HCT116 (cell line): ENCODE measurements around the gene ACBD7. TPM values are rescaled to one million over a fixed set of nuclear protein-coding genes. Genes with fewer than 3 reads are reported as not detected.

Experiments used
- ATAC-seq: fragments of 200-7000 bp; cut with Tn5 transposase; 2 replicates; pipeline ENCODE4 v1.9.1; 2020; ENCODE audit warnings: mild to moderate bottlenecking, moderate library complexity
- BruUV-seq: library from RNA; stranded (reverse); fragments of 400-500 nt; replicated peaks from 2 replicates; lab custom pipeline; 2021; lab: Mats Ljungman, UMichigan
- CTCF ChIA-PET: fragments of 300-600 bp; sonication (Branson Sonifier 250); formaldehyde crosslinking; loops from one replicate; lab custom pipeline; 2021; ENCODE audit warnings: antibody characterized with exemption; lab: Charles Lee
- POLR2A ChIA-PET: fragments of 300-600, 350-600 bp; sonication (Branson Sonifier 250); formaldehyde crosslinking; loops from one replicate; lab custom pipeline; 2021; ENCODE audit warnings: antibody characterized with exemption; lab: Charles Lee
- RAD21 ChIA-PET, 2 experiments: fragments of 300-600 bp; sonication (Branson Sonifier 250); formaldehyde crosslinking; loops; one replicate each; lab custom pipeline; 2023; ENCODE audit warnings: low total read pairs in 2 of 2; ENCODE audit not compliant: uncharacterized antibody in 2 of 2, unreplicated experiment in 2 of 2, low non-redundant PET in 1 of 2; lab: Charles Lee
- DNase-seq: peaks from one replicate; pipeline ENCODE4 v3.0.0-alpha.2; 2010; ENCODE audit warnings: low read depth, low spot score
- H2AFZ ChIP-seq: fragments of 200-600 bp; shearing (Covaris generic), sonication (generic); 2 replicates; pipeline ENCODE4 v1.6.1; 2017; ENCODE audit warnings: low read depth, mixed run types, mixed read lengths, antibody characterized with exemption, low read length; ENCODE audit not compliant: poor library complexity, severe bottlenecking
- H3K27ac ChIP-seq: 2 replicates; pipeline ENCODE4 v1.5.1; 2012; ENCODE audit warnings: low read depth, low read length
- H3K27me3 ChIP-seq: fragments of 200-600 bp; sonication (generic); 2 replicates; pipeline ENCODE4 v1.6.1; 2016; ENCODE audit warnings: mixed run types, low read length, mixed read lengths; ENCODE audit not compliant: insufficient read depth
- H3K36me3 ChIP-seq, 2 experiments: fragments of 200-500 bp in 1 of 2; fragments of 200-600 bp in 1 of 2; sonication (Bioruptor generic) in 1 of 2; sonication (generic) in 1 of 2; 2 replicates each; pipeline versions ENCODE4 v1.5.1 to v1.6.1; 2014 to 2016; ENCODE audit warnings: low read length in 2 of 2, inconsistent platforms in 1 of 2, mixed read lengths in 1 of 2, mixed run types in 1 of 2; ENCODE audit not compliant: insufficient read depth in 2 of 2, control insufficient read depth in 1 of 2
- H3K4me1 ChIP-seq, 2 experiments: fragments of 200-600 bp in 1 of 2; sonication (generic) in 1 of 2; 2 replicates each; pipeline versions ENCODE4 v1.5.1 to v1.6.1; 2012 to 2017; ENCODE audit warnings: low read length in 2 of 2, inconsistent platforms in 1 of 2, mild to moderate bottlenecking in 1 of 2, mixed read lengths in 1 of 2, mixed run types in 1 of 2, moderate library complexity in 1 of 2; ENCODE audit not compliant: insufficient read depth in 2 of 2, control insufficient read depth in 1 of 2
- H3K4me2 ChIP-seq: fragments of 200-600 bp; sonication (generic); 2 replicates; pipeline ENCODE4 v1.6.1; 2017; ENCODE audit warnings: mixed run types, low read length, mixed read lengths
- H3K4me3 ChIP-seq, 2 experiments: fragments of 200-600 bp in 1 of 2; sonication (generic) in 1 of 2; replicated peaks in 1 of 2; 2 replicates each; pipeline ENCODE4 v1.5.1; 2011 to 2016; ENCODE audit warnings: low read length in 2 of 2, control low read depth in 1 of 2, low read depth in 1 of 2, mild to moderate bottlenecking in 1 of 2, mixed read lengths in 1 of 2, mixed run types in 1 of 2
- H3K79me2 ChIP-seq: fragments of 200-600 bp; sonication (generic); 2 replicates; pipeline ENCODE4 v1.6.1; 2017; ENCODE audit warnings: mild to moderate bottlenecking, mixed run types, low read length, moderate library complexity, mixed read lengths; ENCODE audit not compliant: insufficient read depth
- H3K9ac ChIP-seq: fragments of 200-600 bp; sonication (generic); 2 replicates; pipeline ENCODE4 v1.6.1; 2016; ENCODE audit warnings: low read length, mixed read lengths
- H3K9me2 ChIP-seq: fragments of 200-600 bp; sonication (generic), shearing (Covaris generic); 2 replicates; pipeline ENCODE4 v1.6.1; 2017; ENCODE audit warnings: mixed run types, mild to moderate bottlenecking, moderate library complexity; ENCODE audit not compliant: insufficient read depth
- H3K9me3 ChIP-seq, 2 experiments: fragments of 200-500 bp in 1 of 2; fragments of 200-600 bp in 1 of 2; sonication (Bioruptor generic) in 1 of 2; sonication (generic) in 1 of 2; 2 replicates each; pipeline ENCODE4 v1.6.1; 2014 to 2017; ENCODE audit warnings: low read length in 2 of 2, mixed read lengths in 2 of 2, inconsistent platforms in 1 of 2, low read depth in 1 of 2, mild to moderate bottlenecking in 1 of 2, mixed run types in 1 of 2, moderate library complexity in 1 of 2; ENCODE audit not compliant: control insufficient read depth in 1 of 2, insufficient read depth in 1 of 2
- H4K20me1 ChIP-seq: fragments of 200-600 bp; sonication (generic), shearing (Covaris generic); 2 replicates; pipeline ENCODE4 v1.6.1; 2017; ENCODE audit warnings: mixed run types, mild to moderate bottlenecking, moderate library complexity; ENCODE audit not compliant: insufficient read depth
- ATF3 ChIP-seq: IDR thresholded peaks from 2 replicates; pipeline ENCODE4 v1.6.1; 2012
- CBX3 ChIP-seq: IDR thresholded peaks from 2 replicates; pipeline ENCODE4 v1.6.1; 2012; ENCODE audit warnings: low read depth
- EGR1 ChIP-seq: IDR thresholded peaks from 2 replicates; pipeline ENCODE4 v1.6.1; 2012; ENCODE audit warnings: low read depth
- EZH2 ChIP-seq: fragments of 200-600 bp; sonication (generic); IDR thresholded peaks from 2 replicates; pipeline ENCODE4 v1.6.1; 2017; ENCODE audit warnings: antibody characterized with exemption, mixed run types
- FOSL1 ChIP-seq: IDR thresholded peaks from 2 replicates; pipeline ENCODE4 v1.6.1; 2012; ENCODE audit warnings: low read depth
- MAX ChIP-seq: IDR thresholded peaks from 2 replicates; pipeline ENCODE4 v1.6.1; 2012
- POLR2A ChIP-seq: IDR thresholded peaks from 2 replicates; pipeline ENCODE4 v1.7.0; 2011; ENCODE audit warnings: borderline replicate concordance; ENCODE audit not compliant: insufficient read depth, insufficient read length; ENCODE audit errors: extremely low read depth
- REST ChIP-seq: IDR thresholded peaks from 2 replicates; pipeline ENCODE4 v1.6.1; 2012; ENCODE audit warnings: low read depth
- SP1 ChIP-seq: IDR thresholded peaks from 2 replicates; pipeline ENCODE4 v1.6.1; 2012; ENCODE audit warnings: low read depth
- SRF ChIP-seq: IDR thresholded peaks from 2 replicates; pipeline ENCODE4 v1.6.1; 2012; ENCODE audit warnings: low read depth
- ZFX ChIP-seq: fragments of 450-650 bp; IDR thresholded peaks from 2 replicates; pipeline ENCODE4 v1.6.1; 2017
- intact Hi-C: fragments of 100-400 bp; cut with micrococcal nuclease; formaldehyde crosslinking; loops from 2 replicates; pipeline ENCODE4 v1.10.0; 2022
- total RNA-seq: library from RNA; stranded (reverse); gene quantifications from one replicate; pipeline ENCODE4 v1.2.1, GENCODE V29; 2021; ENCODE audit not compliant: unreplicated experiment
- TF ChIP-seq, protein P1 (sequence below): IDR thresholded peaks from 2 replicates; pipeline ENCODE4 v1.6.1; 2011; ENCODE audit warnings: mild to moderate bottlenecking, low read length, moderate library complexity; ENCODE audit not compliant: insufficient replicate concordance; ENCODE audit errors: extremely low read depth

ACBD7 gene
- total RNA-seq, 1 experiment from 2014 or later = 3.3 TPM

DNA sequence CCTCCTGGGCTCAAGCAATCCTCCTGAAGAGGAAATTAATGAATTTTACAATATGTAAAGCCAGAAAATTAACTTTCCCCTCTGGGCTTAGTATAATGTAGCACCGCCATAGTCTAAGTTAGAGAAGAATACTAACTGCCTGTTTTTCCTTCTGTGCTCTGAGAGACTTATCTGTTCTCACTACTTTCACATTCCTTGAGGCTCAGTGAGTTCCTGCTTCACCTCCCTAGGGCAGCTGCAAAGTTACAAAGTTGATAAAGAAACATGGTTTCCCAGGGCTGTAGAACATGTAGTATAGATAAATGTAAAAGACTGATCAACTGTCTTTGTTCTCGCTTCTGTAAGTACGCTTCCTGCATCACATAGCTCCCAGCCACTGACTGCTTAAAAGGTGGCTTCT, 60.8 kb downstream of the ACBD7 start:
- H3K4me1 ChIP-seq = no peaks in the 10 kb centered on the region
- no peaks in the 10 kb centered on the region for H4K20me1 ChIP-seq
- no peak overlapping the region for H3K27ac ChIP-seq
- BruUV-seq = no TSS peak
- H3K36me3 ChIP-seq = no peaks in the 10 kb centered on the region
- no peaks in the 10 kb centered on the region for H3K79me2 ChIP-seq
- H3K4me3 ChIP-seq = no peak overlapping the region
- ChIA-PET RAD21 (no interaction called here), CTCF (no interaction called here), POLR2A (no interaction called here)
- H3K27me3 ChIP-seq = no peaks in the 10 kb centered on the region
- TF ChIP-seq CBX3 (no peak), SP1 (no peak), EGR1 (no peak), EZH2 (no peak), ZFX (no peak), FOSL1 (no peak), REST (no peak), ATF3 (no peak), MAX (no peak), SRF (no peak), POLR2A (no peak)
- TF ChIP-seq, protein P1, sequence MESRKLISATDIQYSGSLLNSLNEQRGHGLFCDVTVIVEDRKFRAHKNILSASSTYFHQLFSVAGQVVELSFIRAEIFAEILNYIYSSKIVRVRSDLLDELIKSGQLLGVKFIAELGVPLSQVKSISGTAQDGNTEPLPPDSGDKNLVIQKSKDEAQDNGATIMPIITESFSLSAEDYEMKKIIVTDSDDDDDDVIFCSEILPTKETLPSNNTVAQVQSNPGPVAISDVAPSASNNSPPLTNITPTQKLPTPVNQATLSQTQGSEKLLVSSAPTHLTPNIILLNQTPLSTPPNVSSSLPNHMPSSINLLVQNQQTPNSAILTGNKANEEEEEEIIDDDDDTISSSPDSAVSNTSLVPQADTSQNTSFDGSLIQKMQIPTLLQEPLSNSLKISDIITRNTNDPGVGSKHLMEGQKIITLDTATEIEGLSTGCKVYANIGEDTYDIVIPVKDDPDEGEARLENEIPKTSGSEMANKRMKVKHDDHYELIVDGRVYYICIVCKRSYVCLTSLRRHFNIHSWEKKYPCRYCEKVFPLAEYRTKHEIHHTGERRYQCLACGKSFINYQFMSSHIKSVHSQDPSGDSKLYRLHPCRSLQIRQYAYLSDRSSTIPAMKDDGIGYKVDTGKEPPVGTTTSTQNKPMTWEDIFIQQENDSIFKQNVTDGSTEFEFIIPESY = no peak
- no peak overlapping the region for H2AFZ ChIP-seq
- no peaks in the 10 kb centered on the region for H3K9me2 ChIP-seq
- intact Hi-C loops = no loop called here
- no peak overlapping the region for H3K9ac ChIP-seq
- DNase-seq = no peak
- no peaks in the 10 kb centered on the region for H3K9me3 ChIP-seq
- no peak for ATAC-seq
- no peak overlapping the region for H3K4me2 ChIP-seq

Other genes starting within 250 kb of the ACBD7 start
- 26.6 TPM for gene SUV39H2, start 209.9 kb downstream of the ACBD7 start, total RNA-seq
- 14.5 TPM for gene DCLRE1C, start 134.7 kb downstream of the ACBD7 start, total RNA-seq
- 1.4 TPM for gene MEIG1, start 129.4 kb downstream of the ACBD7 start, total RNA-seq
- gene OLAH, start 44.8 kb downstream of the ACBD7 start, total RNA-seq = not detected
- 23.3 TPM for gene RPP38, start 8.6 kb upstream of the ACBD7 start, total RNA-seq
- 26.1 TPM for gene NMT2, start 79.9 kb upstream of the ACBD7 start, total RNA-seq